ENCODE data around the gene WDR83. TPM values are rescaled to one million over a fixed set of nuclear protein-coding genes. Genes with fewer than 3 reads are reported as not detected.
A peak's percentile ranks its signal among the peaks of the same experiment; 100 is the strongest.
"Not testable (repeated sequence)": the region's sequence is repeated elsewhere in the genome, so short reads cannot be mapped to it uniquely, and the experiment has no call there.

WDR83 gene, protein sequence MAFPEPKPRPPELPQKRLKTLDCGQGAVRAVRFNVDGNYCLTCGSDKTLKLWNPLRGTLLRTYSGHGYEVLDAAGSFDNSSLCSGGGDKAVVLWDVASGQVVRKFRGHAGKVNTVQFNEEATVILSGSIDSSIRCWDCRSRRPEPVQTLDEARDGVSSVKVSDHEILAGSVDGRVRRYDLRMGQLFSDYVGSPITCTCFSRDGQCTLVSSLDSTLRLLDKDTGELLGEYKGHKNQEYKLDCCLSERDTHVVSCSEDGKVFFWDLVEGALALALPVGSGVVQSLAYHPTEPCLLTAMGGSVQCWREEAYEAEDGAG
- total RNA-seq: 6.5 TPM
- long read RNA-seq, transcript WDR83-201 (11 exons, 1,457 nt): major isoform, 8 of 14 reads
- long read RNA-seq, partial matches to known transcripts: 4 of 14 reads
- long read RNA-seq, other reads (novel, unspliced or antisense): 1 of 14 reads

DNA sequence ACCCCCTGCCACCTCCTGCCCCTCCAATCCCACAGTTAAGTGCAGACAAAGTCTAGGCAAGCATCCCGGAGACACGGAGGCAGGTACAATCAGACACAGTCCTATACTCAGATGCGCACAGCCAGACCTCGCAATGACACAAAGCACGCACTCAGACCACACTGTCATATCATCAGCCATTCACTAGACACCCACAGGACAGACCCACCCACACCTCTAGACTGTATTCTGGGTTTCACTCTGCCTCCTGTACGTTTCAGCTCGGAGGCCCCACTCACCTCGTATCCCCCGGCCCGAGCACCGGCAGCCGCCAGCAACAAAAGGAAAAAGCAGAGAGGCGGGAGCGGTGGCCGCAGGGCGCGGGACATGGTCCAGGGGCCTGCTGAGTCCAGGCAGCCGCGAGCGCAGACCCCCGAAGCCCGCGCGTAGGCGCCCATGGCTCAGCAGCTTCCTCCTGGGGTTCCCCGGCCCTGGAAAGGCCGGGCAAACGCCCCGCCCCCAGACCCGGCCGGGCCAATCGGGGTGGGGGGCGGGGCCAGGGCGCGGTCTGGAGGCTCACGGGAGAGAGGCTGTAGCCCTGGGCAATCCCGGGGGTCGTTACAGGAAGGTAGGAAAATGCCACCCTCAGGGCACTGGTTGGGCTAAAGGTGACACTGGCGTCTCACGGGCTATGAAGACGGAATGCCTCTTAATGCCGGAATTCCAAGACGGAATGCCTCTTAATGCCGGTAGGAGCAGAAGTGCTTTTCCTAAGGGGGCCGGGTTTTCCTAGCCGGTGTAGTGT, at the start of gene WDR83, which contains the start of gene MAN2B1:
Gene WDR83, plus strand, starts transcription at position 543 of the 784 bp plus-strand sequence. CDS start 2,984 bp downstream, outside the sequence.
Gene MAN2B1, minus strand, starts transcription at position 478 of the 784 bp plus-strand sequence. Its CDS starts 41 bp downstream, at position 437.
- peak; percentile 88 for ATAC-seq (ENCODE audit: poor library complexity)
- intact Hi-C loops (cut with DNase I): no loop called here
- DNase-seq: peak; percentile 86

DNA sequence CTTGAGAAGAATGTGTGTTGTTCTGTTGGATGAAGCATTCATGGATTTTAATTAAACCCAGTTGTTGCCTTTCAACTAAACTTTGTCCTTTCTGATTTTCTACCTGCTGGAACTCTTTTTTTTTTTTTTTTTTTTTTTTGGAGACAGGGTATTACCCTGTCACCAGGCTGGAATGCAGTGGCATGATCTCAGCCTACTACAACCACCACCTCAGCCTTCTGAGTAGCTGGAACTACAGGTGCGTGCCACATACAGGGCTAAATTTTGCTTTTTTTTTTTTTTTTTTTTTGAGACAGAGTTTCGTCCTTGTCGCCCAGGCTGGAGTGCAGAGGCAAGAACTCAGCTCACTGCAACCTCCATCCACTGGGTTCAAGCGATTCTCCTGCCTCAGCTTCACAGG, 49.0 kb upstream of the WDR83 start:
- intact Hi-C loops (cut with DNase I): no loop called here
- no peak for ATAC-seq (ENCODE audit: poor library complexity)
- no peak for DNase-seq

DNA sequence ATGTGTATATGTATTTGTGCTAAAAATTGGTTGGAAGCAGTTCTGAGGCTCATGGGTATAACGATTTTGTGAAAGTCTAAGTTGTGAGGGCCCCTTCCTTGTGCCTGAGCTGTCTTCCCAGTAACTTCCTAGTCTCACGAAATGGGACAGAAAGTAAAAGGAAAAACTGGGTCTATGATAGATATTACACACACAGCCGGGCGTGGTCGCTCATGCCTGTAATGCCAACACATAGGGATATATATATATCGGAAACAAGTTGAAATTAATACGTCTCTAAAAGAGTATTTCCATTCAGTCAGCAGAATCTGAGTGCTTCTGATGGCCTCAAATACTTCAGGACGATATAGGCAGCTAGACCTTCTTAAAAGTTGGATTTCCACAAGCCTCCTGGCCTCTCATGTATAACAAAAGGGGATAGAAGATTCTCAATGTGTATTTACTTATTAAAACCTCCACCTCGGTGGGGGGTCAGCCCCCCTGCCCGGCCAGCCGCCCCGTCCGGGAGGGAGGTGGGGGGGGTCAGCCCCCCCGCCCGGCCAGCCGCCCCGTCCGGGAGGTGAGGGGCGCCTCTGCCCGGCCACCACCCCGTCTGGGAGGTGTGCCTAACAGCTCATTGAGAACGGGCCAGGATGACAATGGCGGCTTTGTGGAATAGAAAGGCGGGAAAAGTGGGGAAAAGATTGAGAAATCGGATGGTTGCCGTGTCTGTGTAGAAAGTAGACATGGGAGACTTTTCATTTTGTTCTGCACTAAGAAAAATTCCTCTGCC, 45.2 kb upstream of the WDR83 start:
- ATAC-seq (ENCODE audit: poor library complexity); DNase-seq; intact Hi-C loops (cut with DNase I): not testable (repeated sequence)

DNA sequence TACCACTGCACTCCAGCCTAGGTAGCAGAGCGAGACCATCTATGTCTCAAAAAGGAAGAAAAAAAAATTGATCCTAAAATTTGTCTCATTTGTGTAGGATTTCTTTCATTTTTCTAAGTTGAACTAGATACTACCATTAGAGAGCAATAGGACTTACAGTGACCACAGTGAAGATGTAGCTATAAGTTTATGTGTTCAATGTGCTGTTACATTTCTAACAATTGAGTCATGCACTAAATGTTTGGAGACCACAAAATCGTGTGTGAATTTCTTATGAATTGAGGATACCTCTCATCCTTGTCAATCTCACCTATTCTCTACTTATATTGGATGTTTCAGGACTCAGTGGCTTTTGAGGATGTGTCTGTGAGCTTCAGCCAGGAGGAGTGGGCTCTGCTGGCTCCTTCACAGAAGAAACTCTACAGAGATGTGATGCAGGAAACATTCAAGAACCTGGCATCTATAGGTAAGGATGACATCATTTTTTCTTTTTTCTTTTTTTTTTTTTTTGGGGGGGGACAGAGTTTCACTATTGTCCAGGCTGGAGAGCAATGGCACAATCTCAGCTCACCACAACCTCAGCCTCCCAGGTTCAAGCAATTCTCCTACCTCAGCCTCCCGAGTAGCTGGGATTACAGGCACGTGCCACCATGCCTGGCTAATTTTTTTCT, 43.1 kb upstream of the WDR83 start:
- intact Hi-C loops (cut with DNase I): no loop called here
- DNase-seq (no peak), ATAC-seq (ENCODE audit: poor library complexity) (no peak)

DNA sequence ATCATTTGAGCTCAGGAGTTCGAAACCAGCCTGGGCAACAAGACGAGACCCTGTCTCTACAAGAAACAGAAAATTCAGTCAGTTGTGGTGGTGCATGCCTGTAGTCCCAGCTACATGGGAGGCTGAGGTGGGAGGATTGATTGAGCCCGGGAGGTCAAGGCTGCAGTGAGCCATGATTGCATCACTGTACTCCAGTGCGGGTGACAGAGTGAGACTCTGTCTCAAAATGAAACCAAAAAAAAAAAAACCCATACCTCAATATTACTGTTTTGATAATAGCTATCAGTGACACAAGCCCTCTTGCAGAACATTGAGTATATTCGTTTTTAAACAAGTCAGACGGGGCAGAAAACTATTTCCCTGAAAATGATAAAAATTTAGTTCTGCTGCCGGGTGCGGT, 39.6 kb upstream of the WDR83 start:
- no peak for ATAC-seq (ENCODE audit: poor library complexity)
- no peak for DNase-seq
- intact Hi-C loops (cut with DNase I): no loop called here

DNA sequence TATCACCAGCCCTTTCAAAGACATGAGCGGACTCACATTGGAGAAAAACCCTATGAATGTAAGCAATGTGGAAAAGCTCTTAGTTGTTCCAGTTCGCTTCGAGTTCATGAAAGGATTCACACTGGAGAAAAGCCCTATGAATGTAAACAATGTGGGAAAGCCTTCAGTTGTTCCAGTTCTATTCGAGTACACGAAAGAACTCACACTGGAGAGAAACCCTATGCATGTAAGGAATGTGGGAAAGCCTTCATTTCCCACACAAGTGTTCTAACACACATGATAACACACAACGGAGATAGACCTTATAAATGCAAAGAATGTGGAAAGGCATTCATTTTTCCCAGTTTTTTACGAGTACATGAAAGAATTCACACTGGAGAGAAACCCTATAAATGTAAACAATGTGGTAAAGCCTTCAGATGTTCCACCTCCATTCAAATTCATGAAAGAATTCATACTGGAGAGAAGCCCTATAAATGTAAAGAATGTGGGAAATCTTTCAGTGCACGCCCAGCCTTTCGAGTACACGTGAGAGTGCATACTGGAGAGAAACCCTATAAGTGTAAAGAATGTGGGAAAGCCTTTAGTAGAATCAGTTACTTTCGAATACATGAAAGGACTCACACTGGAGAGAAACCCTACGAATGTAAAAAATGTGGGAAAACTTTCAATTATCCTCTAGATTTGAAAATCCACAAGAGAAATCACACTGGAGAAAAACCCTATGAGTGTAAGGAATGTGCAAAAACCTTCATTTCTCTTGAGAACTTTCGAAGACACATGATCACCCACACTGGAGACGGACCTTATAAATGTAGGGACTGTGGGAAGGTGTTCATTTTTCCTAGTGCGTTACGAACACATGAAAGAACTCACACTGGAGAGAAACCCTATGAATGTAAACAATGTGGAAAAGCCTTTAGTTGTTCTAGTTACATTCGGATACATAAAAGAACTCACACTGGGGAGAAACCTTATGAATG, 38.3 kb upstream of the WDR83 start:
- intact Hi-C loops (cut with DNase I): no loop called here
- DNase-seq: no peak

DNA sequence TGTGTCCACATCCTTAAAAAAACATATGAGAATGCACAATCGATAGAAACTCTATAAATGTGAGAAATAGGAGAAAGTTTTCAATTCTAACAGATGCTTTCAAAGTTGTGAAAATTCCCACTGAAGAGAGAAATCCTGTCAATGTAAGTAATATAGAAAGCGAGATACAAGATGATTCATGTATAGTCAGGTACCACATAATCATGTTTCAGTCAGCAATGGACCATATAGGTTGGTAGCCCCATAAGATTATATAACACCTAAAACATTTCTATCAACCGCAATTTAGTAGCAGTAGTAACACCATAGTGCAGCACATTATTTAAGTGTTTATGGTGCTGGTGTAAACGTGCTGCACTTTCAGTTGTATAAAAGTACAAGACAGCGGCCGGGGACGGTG, 37.4 kb upstream of the WDR83 start:
- no peak for DNase-seq
- intact Hi-C loops (cut with DNase I): no loop called here
- no peak for ATAC-seq (ENCODE audit: poor library complexity)

More for the DNA sequence above, 38.3 kb upstream of the WDR83 start:
- no peak for ATAC-seq (ENCODE audit: poor library complexity)

DNA sequence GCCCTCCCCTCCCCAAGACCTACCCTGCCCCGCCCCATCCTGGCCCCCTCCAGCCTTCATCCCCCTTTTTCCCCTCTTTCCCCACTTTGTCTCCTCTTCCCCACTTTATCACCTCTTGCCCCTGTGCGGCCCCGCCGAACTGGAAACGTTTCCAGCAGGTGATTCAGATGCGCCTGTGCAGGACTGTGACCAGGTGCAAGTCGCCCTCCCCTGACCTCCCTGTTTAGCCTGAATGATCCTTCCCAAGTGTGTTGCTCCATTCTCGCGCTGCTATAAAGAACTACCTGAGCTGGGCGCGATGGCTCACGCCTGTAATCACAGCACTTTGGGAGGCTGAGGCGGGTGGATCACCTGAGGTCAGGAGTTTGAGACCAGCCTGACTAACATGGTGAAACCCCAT, 30.0 kb upstream of the WDR83 start:
- intact Hi-C loops (cut with DNase I): no loop called here
- DNase-seq (no peak), ATAC-seq (ENCODE audit: poor library complexity) (no peak)

DNA sequence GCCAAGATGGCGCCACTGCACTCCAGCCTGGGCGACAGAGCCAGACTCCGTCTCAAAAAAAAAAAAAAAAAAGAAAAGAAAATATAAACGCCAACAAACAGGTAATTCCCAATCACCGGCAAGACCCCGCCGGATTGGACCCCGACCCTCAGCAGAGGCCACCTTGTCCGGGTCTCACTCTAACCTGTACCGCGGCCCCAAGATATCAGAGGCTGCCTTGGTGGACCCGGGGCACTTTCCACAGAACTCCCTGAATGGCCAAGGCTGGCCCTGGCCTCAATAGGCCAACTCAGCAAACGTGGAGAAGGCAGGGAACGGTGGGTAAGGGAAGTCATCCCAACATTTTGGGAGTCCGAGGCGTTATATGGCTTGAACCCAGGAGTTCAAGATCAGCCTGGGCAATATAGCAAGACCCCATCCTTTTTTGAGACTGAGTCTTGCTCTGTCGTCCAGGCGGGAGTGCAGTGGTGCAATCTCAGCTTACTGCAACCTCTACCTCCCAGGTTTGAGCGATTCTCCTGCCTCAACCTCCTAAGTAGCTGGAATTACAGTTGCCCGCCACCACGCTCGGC, 27.9 kb upstream of the WDR83 start:
- no peak for ATAC-seq (ENCODE audit: poor library complexity)
- DNase-seq: no peak
- intact Hi-C loops (cut with DNase I): no loop called here

DNA sequence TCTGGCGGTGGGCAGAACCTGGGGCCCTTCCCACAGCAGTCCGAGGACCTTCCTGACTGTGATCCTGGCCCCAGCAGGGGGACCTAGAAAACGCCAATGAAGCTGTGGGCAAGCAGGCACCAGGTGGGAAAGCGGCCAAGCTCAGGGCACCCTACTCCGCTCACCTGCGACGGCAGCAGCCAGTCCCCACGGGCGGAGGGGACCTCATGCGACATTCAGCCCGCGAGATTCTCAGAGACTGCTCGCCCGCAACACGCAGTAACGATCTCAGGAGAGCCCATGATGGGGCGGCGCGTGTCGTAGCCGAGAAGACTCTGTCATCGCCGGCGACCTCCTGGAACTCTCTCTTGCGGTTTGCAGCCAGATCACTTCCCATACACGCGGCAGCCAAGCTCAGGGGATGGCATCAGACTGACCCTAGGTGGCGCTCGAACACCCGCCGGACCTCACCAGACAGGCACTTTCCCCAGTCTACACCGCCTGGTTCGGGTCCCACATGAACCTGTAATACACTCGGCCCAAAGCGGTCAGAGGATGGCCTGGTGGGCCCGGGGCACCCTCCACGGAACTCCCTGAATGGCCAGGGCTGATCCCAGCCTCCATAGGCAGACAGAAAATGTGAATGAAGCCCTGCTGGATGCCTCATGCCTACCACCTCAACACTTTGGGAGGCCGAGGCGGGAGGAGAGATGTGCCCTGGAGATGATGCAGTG, 26.6 kb upstream of the WDR83 start:
- intact Hi-C loops (cut with DNase I): no loop called here
- ATAC-seq (ENCODE audit: poor library complexity) (peak; percentile 94), DNase-seq (peak; percentile 91)

DNA sequence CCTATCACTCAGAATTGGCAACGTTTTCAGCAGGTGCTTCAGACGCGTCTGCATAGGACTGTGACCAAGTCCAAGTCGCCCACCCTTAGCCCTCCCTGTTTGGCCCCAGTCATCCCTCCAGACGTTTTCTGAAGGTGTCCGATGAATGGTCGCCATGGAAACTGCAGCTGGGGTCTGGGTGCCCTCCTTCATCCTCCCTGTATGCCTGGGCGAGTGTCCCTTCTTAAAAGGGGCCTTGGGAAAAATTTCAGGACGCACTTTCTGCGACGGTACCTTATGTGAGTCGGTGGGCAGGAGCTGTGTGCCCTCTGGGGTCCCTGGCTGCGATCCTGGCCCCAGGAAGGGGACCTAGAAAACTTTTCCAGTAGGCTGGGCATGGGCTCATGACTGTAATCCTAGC, 25.2 kb upstream of the WDR83 start:
- ATAC-seq (ENCODE audit: poor library complexity) (no peak), DNase-seq (no peak)
- intact Hi-C loops (cut with DNase I): no loop called here

DNA sequence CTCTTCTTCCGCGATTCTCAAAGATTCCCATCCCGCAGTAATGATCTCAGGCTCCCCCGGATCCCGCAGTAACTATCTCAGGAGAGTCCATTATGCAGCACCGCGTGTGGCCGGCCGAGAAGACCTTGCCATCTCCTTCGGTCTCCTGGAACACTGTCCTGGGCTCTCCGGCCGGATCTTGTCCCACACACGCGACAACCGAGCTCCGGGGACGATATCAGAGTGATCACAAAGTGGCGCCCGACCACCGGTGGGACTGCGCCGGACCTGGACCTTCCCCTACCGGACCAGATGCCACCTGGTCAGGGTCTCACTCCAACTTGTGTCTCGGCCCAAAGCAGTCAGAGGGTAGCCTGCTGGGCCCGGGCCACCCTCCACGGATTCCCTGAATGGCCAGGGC, 24.1 kb upstream of the WDR83 start:
- ATAC-seq (ENCODE audit: poor library complexity) (no peak), DNase-seq (no peak)
- intact Hi-C loops (cut with DNase I): no loop called here

DNA sequence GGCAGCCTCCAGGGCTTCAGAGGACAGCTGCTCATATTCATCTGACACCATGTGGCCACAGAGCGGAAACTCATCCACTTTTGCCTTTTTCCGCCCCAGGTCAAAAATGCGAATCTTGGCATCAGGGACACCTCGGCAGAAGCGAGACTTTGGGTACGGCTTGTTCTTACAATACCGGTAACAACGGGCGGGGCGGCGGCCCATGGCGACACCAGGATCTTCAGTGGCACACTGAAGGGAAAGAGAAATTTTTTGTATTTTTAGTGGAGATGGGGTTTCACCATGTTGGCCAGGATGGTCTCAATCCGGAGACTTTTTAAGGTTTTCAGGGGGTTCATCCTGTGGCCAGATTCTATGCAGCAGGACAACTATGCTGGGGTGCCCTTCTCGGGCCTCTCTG, 22.9 kb upstream of the WDR83 start:
- DNase-seq; intact Hi-C loops (cut with DNase I); ATAC-seq (ENCODE audit: poor library complexity): not testable (repeated sequence)

DNA sequence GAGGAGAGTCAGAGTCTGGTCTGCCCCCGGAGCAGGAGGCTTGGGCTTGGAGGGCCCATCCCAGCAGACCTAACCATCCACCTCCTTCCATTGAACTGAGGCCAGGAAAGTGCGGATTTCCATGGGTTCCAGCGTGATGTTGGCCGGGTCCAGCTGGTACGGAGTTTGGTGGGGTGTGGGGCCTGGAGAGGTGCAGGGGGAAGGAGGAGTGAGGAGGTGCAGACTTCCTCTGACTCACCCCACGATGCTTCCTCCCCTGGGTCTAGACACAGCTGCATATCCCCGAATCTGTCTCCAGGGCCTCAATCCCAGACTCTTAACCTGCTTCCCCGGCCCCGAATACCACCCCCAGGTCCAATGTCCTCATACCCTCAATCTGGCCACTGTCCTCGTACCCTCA, 20.1 kb upstream of the WDR83 start:
- DNase-seq: no peak
- intact Hi-C loops (cut with DNase I): no loop called here

DNA sequence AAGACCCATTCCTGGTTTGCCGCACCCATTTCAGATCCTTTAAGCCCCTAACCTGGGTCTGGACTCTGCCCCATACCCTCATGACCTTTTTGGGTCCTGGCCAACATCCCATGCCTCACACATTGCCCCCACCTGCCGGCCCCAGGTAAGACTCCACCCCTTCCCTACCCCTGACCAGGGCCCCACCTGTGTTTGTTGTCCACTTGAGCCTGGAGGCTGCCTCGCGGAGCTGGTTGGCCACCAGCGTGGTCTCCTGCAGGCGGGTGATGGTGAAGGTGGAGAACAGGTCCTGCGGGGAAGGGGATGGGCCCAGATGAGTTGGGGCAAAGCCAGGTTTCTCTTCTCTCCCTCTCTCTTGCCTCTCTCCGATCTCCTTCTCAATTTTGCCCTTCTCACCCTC, 19.6 kb upstream of the WDR83 start:
- no peak for ATAC-seq (ENCODE audit: poor library complexity)
- no peak for DNase-seq
- intact Hi-C loops (cut with DNase I): no loop called here

More for the DNA sequence above, 20.1 kb upstream of the WDR83 start:
- ATAC-seq (ENCODE audit: poor library complexity): no peak

DNA sequence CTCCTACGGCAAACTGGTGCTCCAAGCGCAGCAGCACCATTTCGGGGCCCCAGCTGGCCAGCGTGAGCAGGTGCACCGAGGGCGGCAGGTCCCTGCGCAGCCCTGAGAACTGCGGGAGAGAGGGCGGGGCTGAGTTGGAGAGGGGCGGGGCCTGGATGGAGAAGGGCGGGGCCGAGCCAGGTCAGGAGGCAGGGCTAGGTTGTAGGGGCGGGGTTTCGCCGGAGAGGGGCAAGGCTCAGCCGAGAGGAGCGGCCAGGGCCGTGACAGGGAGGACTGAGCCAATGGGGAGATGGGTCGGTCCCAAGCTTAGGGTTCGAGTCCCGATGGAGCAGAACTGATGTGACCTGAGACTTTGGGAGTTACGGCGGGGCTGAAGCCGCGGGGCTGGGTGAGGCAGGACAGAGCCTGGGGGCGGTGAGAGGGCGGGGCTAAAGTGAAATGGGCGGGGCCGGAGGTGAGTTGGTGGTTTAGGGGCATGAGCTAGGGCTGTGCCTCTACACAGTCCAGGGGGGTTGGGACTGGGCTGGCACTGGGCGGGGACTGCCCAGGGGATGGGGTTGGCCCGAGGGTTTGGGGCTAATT, 19.0 kb upstream of the WDR83 start:
- ATAC-seq (ENCODE audit: poor library complexity): peak; percentile 89
- intact Hi-C loops (cut with DNase I): no loop called here
- DNase-seq: peak; percentile 64
